ENCODE data around the gene TRIP13.

The TRIP13 gene

GRCh38 chr5:944992-945685 lies 52.5 kb downstream of the TRIP13 start:
- no peaks in the 10 kb centered on the region for H3K36me3 ChIP-seq (ENCODE audit: control insufficient read depth, insufficient read depth, low read length)
- TF ChIP-seq CTCF (IDR thresholded peaks at IDR 0.05; ENCODE audit: insufficient read depth, low read length, poor library complexity, severe bottlenecking) = no peak

DNA sequence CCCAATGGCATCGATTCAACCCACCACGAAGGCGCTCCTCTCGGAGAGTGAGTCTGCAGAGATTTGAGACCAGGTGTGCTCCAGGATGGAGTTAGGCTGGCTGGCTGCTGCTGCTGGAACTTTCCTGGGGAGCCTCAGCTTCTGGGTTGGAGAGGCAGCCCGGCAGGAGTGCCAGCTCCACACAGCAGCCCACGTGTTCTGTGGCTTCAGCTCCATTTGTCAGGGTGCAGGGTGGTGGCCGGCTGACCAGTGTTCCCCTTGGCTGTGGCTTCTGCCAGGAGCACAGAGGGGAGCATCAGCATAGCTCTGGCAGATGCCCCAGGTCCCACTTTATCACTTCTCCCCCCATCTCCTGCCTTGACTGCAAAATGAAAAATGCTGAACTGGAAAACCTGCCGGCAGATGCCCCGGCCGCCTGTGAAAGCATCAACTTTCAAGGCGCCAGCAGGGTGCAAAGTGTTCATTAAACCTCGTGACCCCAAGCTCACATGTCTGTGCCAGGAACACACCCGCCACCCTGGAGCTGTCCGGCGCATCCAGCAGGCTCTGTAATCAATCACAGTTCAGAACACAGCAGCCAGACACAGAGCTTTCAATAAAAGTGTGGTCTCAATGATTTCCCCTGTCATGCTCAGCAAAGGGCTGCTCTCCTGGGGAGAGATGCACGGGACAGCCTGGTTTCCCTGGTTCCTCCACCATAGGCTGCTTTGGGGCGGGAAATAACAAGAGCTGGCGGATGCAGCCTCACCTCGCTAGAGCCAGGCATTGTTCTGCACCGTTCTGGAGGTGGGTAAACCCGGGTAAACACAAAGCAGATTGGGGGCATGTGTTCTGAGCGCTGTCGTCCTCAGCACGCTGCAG lies 53.2 kb downstream of the TRIP13 start:
- no peak for TF ChIP-seq CTCF (IDR thresholded peaks at IDR 0.05; ENCODE audit: insufficient read depth, low read length, poor library complexity, severe bottlenecking)
- Histone ChIP-seq H3K27me3 (replicated peaks; ENCODE audit: control insufficient read depth, insufficient read depth, low read length) (peaks cover 9% of the 10 kb centered on the region), H3K36me3 (ENCODE audit: control insufficient read depth, insufficient read depth, low read length) (no peaks in the 10 kb centered on the region), H3K4me3 (replicated peaks; ENCODE audit: low read depth, low read length) (no peak overlapping the region)
- no peak for DNase-seq (ENCODE audit: extremely low read depth, insufficient read length)

More at GRCh38 chr5:944992-945685, 52.5 kb downstream of the TRIP13 start:
- Histone ChIP-seq H3K4me3 (replicated peaks; ENCODE audit: low read depth, low read length) (no peak overlapping the region), H3K27me3 (replicated peaks; ENCODE audit: control insufficient read depth, insufficient read depth, low read length) (peaks cover 9% of the 10 kb centered on the region)
- DNase-seq (ENCODE audit: extremely low read depth, insufficient read length) = no peak

- no peak for DNase-seq (ENCODE audit: extremely low read depth, insufficient read length)
- TF ChIP-seq CTCF (IDR thresholded peaks at IDR 0.05; ENCODE audit: insufficient read depth, low read length, poor library complexity, severe bottlenecking) = no peak
- H3K4me3 ChIP-seq (replicated peaks; ENCODE audit: low read depth, low read length) = no peak overlapping the region
- H3K27me3 ChIP-seq (replicated peaks; ENCODE audit: control insufficient read depth, insufficient read depth, low read length) = peaks cover 9% of the 10 kb centered on the region
- no peaks in the 10 kb centered on the region for H3K36me3 ChIP-seq (ENCODE audit: control insufficient read depth, insufficient read depth, low read length)
Observed at GRCh38 chr5:946720-947625, 54.3 kb downstream of the TRIP13 start.

DNA sequence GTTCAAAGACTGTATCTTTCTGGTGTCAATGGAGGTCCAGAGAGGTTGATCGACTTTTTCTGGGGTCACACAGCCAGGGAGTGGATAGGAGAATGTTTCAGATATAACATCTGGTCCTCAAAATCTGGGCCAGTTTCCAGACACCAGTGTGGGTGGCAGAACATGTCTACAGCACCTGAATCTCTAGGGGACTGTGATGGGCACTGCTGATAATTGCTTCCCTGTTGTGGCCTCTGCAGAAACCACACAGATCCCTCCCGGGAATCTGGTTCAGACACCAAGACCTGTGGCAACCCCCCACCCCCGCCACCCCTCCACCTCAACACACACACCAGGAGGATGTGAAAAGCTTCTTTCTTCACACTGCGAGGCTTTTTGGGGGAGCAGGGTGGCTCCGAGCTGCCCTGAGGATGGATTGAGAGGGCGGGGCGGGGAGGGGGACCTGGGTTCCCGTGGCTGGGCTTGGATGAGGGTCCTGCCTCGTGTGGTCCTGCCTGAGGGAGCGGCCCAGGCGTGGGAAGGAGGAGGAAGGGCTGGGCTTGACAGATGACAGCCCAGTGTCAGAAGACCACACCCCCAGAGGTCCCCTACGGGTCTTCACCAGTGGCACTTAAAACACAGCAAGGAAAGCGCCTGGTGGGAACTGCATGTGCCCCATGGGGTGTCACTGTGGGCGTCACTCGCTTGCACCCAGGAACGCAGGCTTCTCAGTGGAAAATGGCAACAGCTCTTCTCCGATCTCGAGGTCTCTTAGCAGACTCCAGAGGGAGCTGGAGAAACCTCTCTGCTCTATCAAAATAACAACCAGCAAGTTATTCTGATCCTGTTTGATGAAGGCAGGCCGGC lies 55.2 kb downstream of the TRIP13 start:
- no peaks in the 10 kb centered on the region for H3K36me3 ChIP-seq (ENCODE audit: control insufficient read depth, insufficient read depth, low read length)
- no peak for DNase-seq (ENCODE audit: extremely low read depth, insufficient read length)
- TF ChIP-seq CTCF (IDR thresholded peaks at IDR 0.05; ENCODE audit: insufficient read depth, low read length, poor library complexity, severe bottlenecking) = no peak
- peaks cover 9% of the 10 kb centered on the region for H3K27me3 ChIP-seq (replicated peaks; ENCODE audit: control insufficient read depth, insufficient read depth, low read length)
- H3K4me3 ChIP-seq (replicated peaks; ENCODE audit: low read depth, low read length) = no peak overlapping the region

Data from GM06990 (cell line).